ENCODE data around the gene HRK. TPM values are rescaled to one million over a fixed set of nuclear protein-coding genes. Genes with fewer than 3 reads are reported as not detected.

HRK gene
- total and polyA plus RNA-seq, 11 donors, result 0.03 to 1.3 (median 0.19) TPM; not detected in 2

- Histone ChIP-seq H3K4me3 (no peak overlapping the region), H3K27me3 (peaks cover 0 to 14% (median 0%) of the 10 kb centered on the region in 9 donors), H3K9me3 (no peaks in the 10 kb centered on the region), H3K36me3 (no peaks in the 10 kb centered on the region), H3K27ac (no peak overlapping the region), H3K4me1 (peaks cover 0 to 21% (median 6%) of the 10 kb centered on the region in 12 donors)
- no peak for ATAC-seq
- intact Hi-C loops (cut with DNase I), result no loop called here
- WGBS, 4 donors, result 43 to 59% (median 52%) methylated on average over 5 of the region's 5 CpGs
- DNase-seq, result no peak
- no peak for TF ChIP-seq POLR2A (IDR thresholded peaks at IDR 0.05)
- TF ChIP-seq, protein P1, sequence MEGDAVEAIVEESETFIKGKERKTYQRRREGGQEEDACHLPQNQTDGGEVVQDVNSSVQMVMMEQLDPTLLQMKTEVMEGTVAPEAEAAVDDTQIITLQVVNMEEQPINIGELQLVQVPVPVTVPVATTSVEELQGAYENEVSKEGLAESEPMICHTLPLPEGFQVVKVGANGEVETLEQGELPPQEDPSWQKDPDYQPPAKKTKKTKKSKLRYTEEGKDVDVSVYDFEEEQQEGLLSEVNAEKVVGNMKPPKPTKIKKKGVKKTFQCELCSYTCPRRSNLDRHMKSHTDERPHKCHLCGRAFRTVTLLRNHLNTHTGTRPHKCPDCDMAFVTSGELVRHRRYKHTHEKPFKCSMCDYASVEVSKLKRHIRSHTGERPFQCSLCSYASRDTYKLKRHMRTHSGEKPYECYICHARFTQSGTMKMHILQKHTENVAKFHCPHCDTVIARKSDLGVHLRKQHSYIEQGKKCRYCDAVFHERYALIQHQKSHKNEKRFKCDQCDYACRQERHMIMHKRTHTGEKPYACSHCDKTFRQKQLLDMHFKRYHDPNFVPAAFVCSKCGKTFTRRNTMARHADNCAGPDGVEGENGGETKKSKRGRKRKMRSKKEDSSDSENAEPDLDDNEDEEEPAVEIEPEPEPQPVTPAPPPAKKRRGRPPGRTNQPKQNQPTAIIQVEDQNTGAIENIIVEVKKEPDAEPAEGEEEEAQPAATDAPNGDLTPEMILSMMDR (IDR thresholded peaks at IDR 0.05), result no peak
Observed at GRCh38 chr12:116859079-116859478, 22.2 kb downstream of the HRK start.

DNA sequence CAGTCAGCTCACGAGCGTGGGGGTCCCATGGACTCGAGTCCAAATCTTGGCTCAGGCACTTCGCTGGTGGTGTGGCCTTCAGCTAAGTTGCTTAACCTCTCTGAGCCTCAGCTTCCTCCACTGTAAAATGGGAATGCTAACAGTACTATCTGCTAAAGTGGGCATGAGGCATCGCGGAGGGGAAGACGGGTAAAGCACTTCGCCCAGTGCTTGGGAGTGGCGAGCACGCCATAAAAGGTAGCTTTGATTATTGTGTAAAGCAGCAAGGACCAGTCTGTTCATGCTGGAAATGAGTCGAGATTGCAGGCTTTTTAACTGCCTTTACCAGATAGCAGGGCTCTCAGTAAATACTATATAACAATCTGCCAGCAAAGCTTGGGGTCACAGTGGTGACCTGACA is 24.5 kb downstream of the HRK start:
- no peak for ATAC-seq
- TF ChIP-seq, protein P1 (IDR thresholded peaks at IDR 0.05), result no peak
- TF ChIP-seq POLR2A (IDR thresholded peaks at IDR 0.05), result no peak
- Histone ChIP-seq H3K9me3 (no peaks in the 10 kb centered on the region), H3K27ac (no peak overlapping the region), H3K4me1 (peaks cover 0 to 20% (median 6%) of the 10 kb centered on the region in 12 donors), H3K27me3 (peaks cover 0 to 17% (median 0%) of the 10 kb centered on the region in 9 donors), H3K36me3 (no peaks in the 10 kb centered on the region), H3K4me3 (no peak overlapping the region)
- WGBS, 4 donors, result 85 to 92% (median 89%) methylated on average over 7 to 11 of the region's 11 CpGs
- DNase-seq, result no peak
- intact Hi-C loops (cut with DNase I), result no loop called here

- intact Hi-C loops (cut with DNase I), result no loop called here
- Histone ChIP-seq H3K27ac (no peak overlapping the region), H3K4me3 (no peak overlapping the region), H3K9me3 (no peaks in the 10 kb centered on the region), H3K4me1 (peaks cover 0 to 12% (median 4%) of the 10 kb centered on the region in 12 donors), H3K36me3 (no peaks in the 10 kb centered on the region), H3K27me3 (peaks cover 0 to 17% (median 0%) of the 10 kb centered on the region in 9 donors)
- no peak for ATAC-seq
- 87 to 89% (median 88%) methylated on average over 16 of the region's 16 CpGs for WGBS, 4 donors
- no peak for DNase-seq
- TF ChIP-seq POLR2A (IDR thresholded peaks at IDR 0.05), result no peak
- TF ChIP-seq, protein P1 (IDR thresholded peaks at IDR 0.05), result no peak
Observed at GRCh38 chr12:116855744-116856470, 25.3 kb downstream of the HRK start.

DNA sequence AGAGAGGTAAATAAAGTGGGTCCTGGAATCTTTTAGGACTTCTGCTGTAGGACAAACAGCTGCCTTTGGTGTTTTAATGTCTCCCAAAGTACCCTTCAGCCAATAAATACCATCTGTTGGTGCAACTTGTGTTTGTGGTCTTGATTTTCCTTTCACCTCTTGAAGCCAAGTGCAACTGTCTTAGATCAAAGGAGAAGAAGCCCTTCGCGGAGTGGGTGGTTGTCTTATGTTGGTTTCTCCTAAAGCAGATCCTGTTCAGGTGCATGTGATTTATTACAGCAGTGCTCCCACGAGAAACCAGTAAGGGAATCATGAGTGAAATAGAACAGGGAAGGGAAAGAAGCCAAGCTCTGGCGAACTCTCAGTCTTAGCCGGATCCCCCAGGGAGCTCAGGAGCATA is 27.7 kb downstream of the HRK start:
- no peaks in the 10 kb centered on the region for H3K36me3 ChIP-seq
- no peak overlapping the region for H3K27ac ChIP-seq
- peaks cover 0 to 17% (median 0%) of the 10 kb centered on the region in 9 donors for H3K27me3 ChIP-seq
- DNase-seq (no peak), ATAC-seq (no peak)
- TF ChIP-seq POLR2A (IDR thresholded peaks at IDR 0.05), result no peak
- TF ChIP-seq, protein P1 (IDR thresholded peaks at IDR 0.05), result no peak
- 68 to 79% (median 77%) methylated on average over 5 of the region's 5 CpGs for WGBS, 4 donors
- H3K4me1 ChIP-seq, result no peaks in the 10 kb centered on the region
- no peaks in the 10 kb centered on the region for H3K9me3 ChIP-seq
- intact Hi-C loops (cut with DNase I), result no loop called here
- no peak overlapping the region for H3K4me3 ChIP-seq

Measured in heart left ventricle (tissue), 16 donors.